K562 (cell line): ENCODE results near the gene TPO. TPM values are rescaled to one million over a fixed set of nuclear protein-coding genes. Genes with fewer than 3 reads are reported as not detected.

Experiments
- CREBBP ChIP-seq: IDR thresholded peaks from one replicate; pipeline ENCODE4 v1.6.1; 2012; ENCODE audit warnings: low read depth, mild to moderate bottlenecking, control low read depth, inconsistent platforms, low read length
- ELF1 ChIP-seq: fragments of 200-800 bp; sonication (Bioruptor generic); IDR thresholded peaks from 2 replicates; pipeline ENCODE4 v1.6.1; 2016; ENCODE audit warnings: missing genetic modification characterization, missing compliant biosample characterization
- FOXA1 ChIP-seq: fragments of 450-650 bp; IDR thresholded peaks from 2 replicates; pipeline ENCODE4 v1.6.1; 2016; ENCODE audit warnings: mild to moderate bottlenecking, borderline replicate concordance
- POLR2AphosphoS5 ChIP-seq: IDR thresholded peaks from 2 replicates; pipeline ENCODE4 v1.6.1; 2011; ENCODE audit warnings: mild to moderate bottlenecking, low read depth, low read length, moderate library complexity; ENCODE audit not compliant: control insufficient read depth, insufficient read depth
- TFAM ChIP-seq: fragments of 250-450 bp; sonication (Bioruptor Pico); conservative IDR thresholded peaks from 2 replicates; pipeline ENCODE4 v1.5.0; 2021; ENCODE audit warnings: mild to moderate bottlenecking, moderate library complexity
- TOE1 ChIP-seq, 2 experiments: fragments of 450-650 bp in 1 of 2; sonication (generic) in 1 of 2; formaldehyde crosslinking in 1 of 2; IDR thresholded peaks; 2 replicates each; pipeline versions ENCODE4 v1.7.1 to v1.8.0; 2016 to 2022; ENCODE audit warnings: borderline replicate concordance in 2 of 2, mild to moderate bottlenecking in 2 of 2, antibody characterized with exemption in 1 of 2, inconsistent platforms in 1 of 2, low read depth in 1 of 2, missing genetic modification reagents in 1 of 2, moderate library complexity in 1 of 2
- U2AF1 ChIP-seq: fragments of 200-400 bp; formaldehyde crosslinking; optimal IDR thresholded peaks from 2 replicates; pipeline ENCODE3; 2017; ENCODE audit warnings: mild to moderate bottlenecking, low read depth, low read length, moderate library complexity
- ZBTB11 ChIP-seq, 3 experiments: fragments of 200-800 bp in 1 of 3; fragments of 250-450 bp in 1 of 3; fragments of 450-650 bp in 1 of 3; sonication (Bioruptor Pico) in 1 of 3; sonication (Bioruptor generic) in 1 of 3; formaldehyde crosslinking in 1 of 3; IDR thresholded peaks; 2 replicates each; pipeline versions ENCODE4 v1.6.1 to v1.8.0; 2016 to 2022; ENCODE audit warnings: mild to moderate bottlenecking in 2 of 3, missing genetic modification characterization in 2 of 3, missing compliant biosample characterization in 1 of 3, moderate library complexity in 1 of 3
- ZNF431 ChIP-seq: sonication (generic); formaldehyde crosslinking; IDR thresholded peaks from 2 replicates; pipeline ENCODE4 v1.8.0; 2022; ENCODE audit warnings: mild to moderate bottlenecking, missing genetic modification reagents
- polyA plus RNA-seq, 8 experiments: library from polyadenylated mRNA; depleted of rRNA in 4 of 8; stranded (reverse) in 5 of 8; unstranded in 3 of 8; fragments of >200 nt; fragmentation: Nextera tagmentation in 2 of 8; fragmentation: Illumina TruSeq in 1 of 8; extraction: Ambion mirVana in 2 of 8; extraction: Trizol in 1 of 8; gene quantifications; 2 replicates each; pipeline versions ENCODE4 v1.2.1 to v1.2.3, GENCODE V29; 2011 to 2014; ENCODE audit warnings: inconsistent platforms in 1 of 8, missing spikeins in 1 of 8
- total RNA-seq, 7 experiments: library from RNA; depleted of rRNA in 6 of 7; stranded (reverse); fragments of >200 nt in 6 of 7; fragmentation: Illumina TruSeq in 2 of 7; extraction: Trizol in 2 of 7; gene quantifications; 2 replicates each; pipeline versions ENCODE4 v1.2.1 to v1.2.3, GENCODE V29; 2011 to 2021; ENCODE audit warnings: low replicate concordance in 1 of 7
- TF ChIP-seq, protein P1 (sequence below): sonication (generic); formaldehyde crosslinking; IDR thresholded peaks from 2 replicates; pipeline ENCODE4 v1.5.0; 2020; ENCODE audit warnings: missing genetic modification reagents
- TF ChIP-seq, protein P2 (sequence below): fragments of 450-650 bp; IDR thresholded peaks from one replicate; pipeline ENCODE4 v1.6.1; 2018; ENCODE audit warnings: mild to moderate bottlenecking, moderate library complexity; ENCODE audit not compliant: partially characterized antibody

Gene TPO
- total and polyA plus RNA-seq, 9 of the 15 experiments (the other 6 are each of a cell fraction or from before 2014, with no cell fraction given): not detected

GRCh38 chr2:1518867-1519530 lies 105.7 kb downstream of the TPO start (continued):
- TF ChIP-seq ZBTB11 (CRISPR knock-in tag; IDR thresholded peaks at IDR 0.05): no peak
- TF ChIP-seq FOXA1: no peak
- TF ChIP-seq TFAM (CRISPR knock-in tag): no peak
- TF ChIP-seq, protein P1, sequence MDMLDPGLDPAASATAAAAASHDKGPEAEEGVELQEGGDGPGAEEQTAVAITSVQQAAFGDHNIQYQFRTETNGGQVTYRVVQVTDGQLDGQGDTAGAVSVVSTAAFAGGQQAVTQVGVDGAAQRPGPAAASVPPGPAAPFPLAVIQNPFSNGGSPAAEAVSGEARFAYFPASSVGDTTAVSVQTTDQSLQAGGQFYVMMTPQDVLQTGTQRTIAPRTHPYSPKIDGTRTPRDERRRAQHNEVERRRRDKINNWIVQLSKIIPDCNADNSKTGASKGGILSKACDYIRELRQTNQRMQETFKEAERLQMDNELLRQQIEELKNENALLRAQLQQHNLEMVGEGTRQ (CRISPR knock-in tag): no peak
- no peak for TF ChIP-seq U2AF1
- no peak for TF ChIP-seq ELF1 (tag)
- no peak for TF ChIP-seq TOE1 (IDR thresholded peaks at IDR 0.05; ENCODE audit: borderline replicate concordance)
- no peak for TF ChIP-seq TOE1 (CRISPR knock-in tag; IDR thresholded peaks at IDR 0.05; ENCODE audit: borderline replicate concordance, low read depth)
- no peak for TF ChIP-seq CREBBP
- TF ChIP-seq, protein P2, sequence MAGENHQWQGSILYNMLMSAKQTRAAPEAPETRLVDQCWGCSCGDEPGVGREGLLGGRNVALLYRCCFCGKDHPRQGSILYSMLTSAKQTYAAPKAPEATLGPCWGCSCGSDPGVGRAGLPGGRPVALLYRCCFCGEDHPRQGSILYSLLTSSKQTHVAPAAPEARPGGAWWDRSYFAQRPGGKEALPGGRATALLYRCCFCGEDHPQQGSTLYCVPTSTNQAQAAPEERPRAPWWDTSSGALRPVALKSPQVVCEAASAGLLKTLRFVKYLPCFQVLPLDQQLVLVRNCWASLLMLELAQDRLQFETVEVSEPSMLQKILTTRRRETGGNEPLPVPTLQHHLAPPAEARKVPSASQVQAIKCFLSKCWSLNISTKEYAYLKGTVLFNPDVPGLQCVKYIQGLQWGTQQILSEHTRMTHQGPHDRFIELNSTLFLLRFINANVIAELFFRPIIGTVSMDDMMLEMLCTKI: no peak
- TF ChIP-seq POLR2AphosphoS5: no peak
- no peak for TF ChIP-seq ZNF431 (CRISPR knock-in tag)
